A204.1 (cell line): ENCODE results near the gene NCAPD3.
"Not testable (repeated sequence)": the region's sequence is repeated elsewhere in the genome, so short reads cannot be mapped to it uniquely, and the experiment has no call there.

Experiments
- FAIRE-seq: peaks from 2 replicates; lab custom pipeline; 2012; peaks lifted over from hg19 to GRCh38; lab: Jason Lieb, UNC

NCAPD3 gene

DNA sequence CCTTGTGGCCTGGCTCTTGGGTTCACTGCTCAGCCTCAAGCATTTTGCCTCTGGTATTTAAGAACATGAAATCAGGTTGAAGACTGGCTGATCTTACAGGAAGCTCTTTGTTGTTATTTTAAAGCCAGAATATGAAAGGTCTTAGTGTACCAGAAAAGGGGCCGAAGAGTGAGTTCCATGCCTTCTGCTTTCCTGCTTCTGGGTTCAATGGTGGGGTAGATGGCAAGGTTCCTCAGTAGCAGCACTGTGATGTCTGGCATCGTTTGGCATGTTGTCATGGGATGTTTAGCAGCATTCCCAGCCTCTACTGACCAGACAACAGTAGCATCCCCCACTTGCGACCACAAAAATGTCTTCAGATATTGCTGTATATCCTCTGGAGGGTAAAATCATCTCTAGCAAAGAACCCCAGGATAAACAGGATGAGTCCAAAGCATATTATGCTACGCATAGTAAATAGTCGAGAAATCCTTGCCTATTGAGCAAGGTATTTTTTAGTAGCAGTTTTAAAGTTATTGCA lies 3.1 kb upstream of the NCAPD3 start:
- FAIRE-seq = no peak

- no peak for FAIRE-seq
Observed at GRCh38 chr11:134224710-134225664, 1.2 kb upstream of the NCAPD3 start.

DNA sequence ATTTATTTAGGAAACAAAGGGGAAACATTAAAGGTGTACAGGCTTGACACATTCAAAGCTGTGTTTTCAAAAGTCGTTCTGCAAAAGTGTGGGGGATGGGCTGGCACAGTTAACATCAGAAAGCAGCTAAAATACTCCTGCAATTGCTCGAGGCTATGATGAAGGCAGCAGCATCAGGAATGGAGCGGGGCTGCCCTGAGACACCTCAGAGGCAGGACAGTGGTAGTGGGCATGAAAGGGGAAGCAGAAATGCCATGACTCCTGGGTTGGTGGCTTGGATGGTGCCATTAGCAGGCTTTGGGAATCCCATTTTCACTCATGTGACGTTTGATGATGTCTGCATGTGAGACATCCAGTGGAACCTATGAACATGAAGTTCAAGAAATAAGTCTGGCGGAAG lies 646 bp downstream of the NCAPD3 start:
- no peak for FAIRE-seq

- no peak for FAIRE-seq
Observed at GRCh38 chr11:134216816-134217215, 7.0 kb downstream of the NCAPD3 start.

- FAIRE-seq = no peak
Observed at GRCh38 chr11:134215836-134216235, 7.9 kb downstream of the NCAPD3 start.

DNA sequence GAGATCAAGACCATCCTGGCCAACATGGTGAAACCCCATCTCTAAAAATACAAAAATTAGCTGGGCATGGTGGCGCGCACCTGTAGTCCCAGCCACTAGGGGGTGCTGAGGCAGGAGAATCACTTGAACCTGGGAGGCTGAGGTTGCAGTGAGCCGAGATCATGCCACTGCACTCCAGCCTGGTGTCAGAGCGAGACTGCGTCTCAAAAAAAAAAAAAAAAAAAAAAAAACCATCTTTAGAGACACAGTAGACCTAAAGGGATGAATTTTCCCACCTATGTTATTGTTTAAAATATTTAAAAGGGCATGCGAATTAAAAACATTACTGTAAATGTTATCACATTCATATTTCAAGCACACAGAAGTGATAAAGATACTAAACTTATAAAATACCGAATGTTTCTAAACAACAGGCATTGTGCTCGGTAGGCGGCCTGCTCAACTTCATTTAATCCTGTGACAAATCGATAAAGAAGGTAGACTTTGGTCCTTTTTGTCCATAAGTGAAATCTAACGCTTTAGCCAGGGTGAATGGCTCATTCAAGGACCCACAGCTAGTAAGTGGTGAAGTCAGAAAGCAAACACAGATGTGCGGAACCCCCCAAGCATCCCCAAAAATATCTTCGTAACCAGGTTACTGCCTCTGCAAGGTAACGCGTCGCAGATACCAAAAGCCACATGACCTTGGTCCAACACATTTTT lies 16.1 kb downstream of the NCAPD3 start:
- FAIRE-seq = no peak

DNA sequence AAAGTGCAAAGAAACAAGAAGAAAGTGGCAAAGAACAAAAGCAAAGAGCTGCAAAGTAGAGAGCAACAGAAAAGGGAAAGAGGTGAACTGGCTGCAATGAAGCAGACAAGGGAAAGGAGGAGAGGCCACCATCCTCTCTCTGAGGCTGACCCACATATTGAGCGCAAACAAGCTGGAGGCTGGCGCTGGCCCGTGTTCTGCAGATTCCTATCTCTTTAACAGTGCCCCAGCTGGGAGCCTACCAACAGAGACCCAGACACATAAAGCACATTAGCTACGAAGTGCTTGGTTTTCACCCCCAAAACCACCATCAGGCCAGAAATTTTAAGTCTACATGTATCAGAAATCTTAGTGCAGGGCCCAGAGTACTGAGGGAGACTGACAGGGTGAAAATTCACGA lies 17.6 kb downstream of the NCAPD3 start:
- no peak for FAIRE-seq

- FAIRE-seq = no peak
Observed at GRCh38 chr11:134205729-134206128, 18.0 kb downstream of the NCAPD3 start.

GRCh38 chr11:134202661-134203060 lies 21.1 kb downstream of the NCAPD3 start:
- no peak for FAIRE-seq

DNA sequence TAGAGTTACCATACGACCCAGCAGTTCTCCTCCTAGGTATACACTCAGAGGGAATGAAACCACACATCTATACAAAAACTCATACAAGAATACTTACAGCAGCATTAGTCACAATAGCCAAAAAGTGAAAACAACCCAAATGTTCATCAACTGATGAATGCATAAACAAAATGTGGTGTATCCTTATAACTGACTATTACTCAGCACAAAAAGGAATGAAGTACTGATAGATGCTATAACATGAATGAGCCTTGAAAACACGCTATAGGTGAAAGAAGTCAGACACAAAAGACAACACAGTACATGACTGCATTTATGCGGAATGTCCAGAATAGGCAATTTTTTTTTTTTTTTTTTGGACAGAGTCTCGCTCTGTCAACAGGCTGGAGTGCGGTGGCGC lies 23.1 kb downstream of the NCAPD3 start:
- FAIRE-seq = no peak

DNA sequence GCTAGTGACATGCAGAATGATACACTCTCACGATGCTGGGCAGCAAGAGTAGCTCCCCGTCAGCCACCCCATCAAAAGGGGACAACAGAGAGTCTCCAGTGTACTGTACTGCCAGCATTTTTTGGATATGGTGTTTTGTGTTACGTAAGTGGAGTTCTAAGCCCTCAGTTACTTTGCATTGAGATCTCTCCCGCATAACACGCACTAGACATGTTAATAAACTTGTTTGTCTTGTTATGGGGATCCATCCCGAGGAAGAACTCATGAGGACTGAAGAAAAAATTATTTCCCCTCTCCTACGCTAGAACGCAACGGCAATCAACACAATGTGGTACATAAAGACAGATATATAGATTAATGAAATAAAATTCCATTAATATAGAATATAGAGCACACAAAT lies 24.2 kb downstream of the NCAPD3 start:
- no peak for FAIRE-seq

DNA sequence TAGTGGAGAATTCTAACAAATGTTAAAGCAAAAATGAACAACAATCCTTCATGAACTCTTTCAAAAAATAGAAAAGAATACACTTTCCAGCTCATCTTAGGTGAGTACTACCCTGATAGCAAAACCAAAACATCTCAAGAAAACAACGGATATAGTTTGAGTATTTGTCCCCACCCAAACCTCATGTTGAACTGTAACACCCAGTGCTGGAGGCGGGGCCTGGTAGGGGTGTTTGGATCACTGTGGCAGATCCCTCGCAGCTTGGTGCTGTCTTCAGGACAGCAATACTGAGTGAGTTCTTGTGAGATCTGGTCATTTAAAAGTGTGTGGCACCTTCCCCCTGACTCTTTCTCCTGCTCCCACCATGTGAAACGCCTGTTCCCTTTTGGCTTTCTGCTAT lies 27.0 kb downstream of the NCAPD3 start:
- FAIRE-seq = no peak

DNA sequence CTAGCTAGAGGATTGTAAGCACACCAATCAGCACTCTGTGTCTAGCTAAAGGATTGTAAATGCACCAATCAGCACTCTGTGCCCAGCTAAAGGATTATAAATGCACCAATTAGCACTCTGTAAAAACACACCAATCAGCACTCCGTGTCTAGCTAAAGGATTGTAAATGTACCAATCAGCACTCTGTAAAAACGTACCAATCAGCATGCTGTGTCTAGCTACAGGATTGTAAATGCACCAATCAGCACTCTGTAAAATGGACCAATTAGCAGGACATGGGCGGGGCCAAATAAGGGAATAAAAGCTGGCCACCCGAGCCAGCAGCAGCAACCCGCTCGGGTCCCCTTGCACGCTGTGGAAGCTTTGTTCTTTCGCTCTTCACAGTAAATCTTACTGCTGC lies 35.7 kb downstream of the NCAPD3 start:
- FAIRE-seq = not testable (repeated sequence)

GRCh38 chr11:134181707-134182106 lies 42.1 kb downstream of the NCAPD3 start:
- FAIRE-seq = no peak

GRCh38 chr11:134178032-134178674 lies 45.6 kb downstream of the NCAPD3 start:
- FAIRE-seq = no peak

DNA sequence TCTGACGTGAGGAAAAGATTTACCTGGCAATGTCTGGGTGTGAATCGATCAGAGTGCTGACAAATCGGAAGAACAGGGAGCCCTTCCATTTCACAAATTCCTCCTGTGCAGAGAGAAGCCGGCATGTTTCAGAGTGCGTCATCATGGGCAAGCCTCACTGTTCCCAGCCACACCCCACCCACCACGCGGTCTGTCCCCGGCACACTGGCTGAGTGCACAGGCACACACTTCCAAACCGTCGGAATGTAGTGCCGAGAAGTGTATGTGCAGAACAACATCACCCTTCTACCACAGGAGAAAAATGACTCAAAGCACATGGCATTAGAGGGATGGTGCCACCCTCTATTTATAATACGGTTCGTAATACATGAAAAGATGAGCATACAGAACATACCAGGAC lies 47.5 kb downstream of the NCAPD3 start:
- FAIRE-seq = no peak

- no peak for FAIRE-seq
Observed at GRCh38 chr11:134173296-134173695, 50.5 kb downstream of the NCAPD3 start.

DNA sequence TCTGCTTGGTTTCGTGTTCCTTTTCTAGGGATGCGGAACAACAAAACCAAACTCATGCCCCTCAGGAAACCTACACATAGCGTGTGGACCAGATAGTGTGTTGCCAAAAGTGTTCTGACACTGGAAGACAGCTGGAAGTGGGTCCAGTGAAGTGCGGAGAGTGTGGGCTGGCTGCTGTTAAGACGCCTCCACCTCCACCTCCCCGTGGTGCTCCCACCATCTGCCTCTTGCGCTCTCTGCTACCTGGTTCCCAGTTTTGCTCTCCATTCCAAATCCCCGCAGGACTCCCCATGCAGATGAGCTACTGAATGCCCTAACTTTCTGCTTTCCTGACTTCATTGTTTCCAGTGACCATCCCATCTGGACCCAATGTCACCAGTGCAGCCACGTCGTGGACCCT lies 51.8 kb downstream of the NCAPD3 start:
- no peak for FAIRE-seq

- no peak for FAIRE-seq
Observed at GRCh38 chr11:134170919-134171281, 52.9 kb downstream of the NCAPD3 start.

- FAIRE-seq = no peak
Observed at GRCh38 chr11:134170177-134170918, 53.4 kb downstream of the NCAPD3 start.

GRCh38 chr11:134164490-134165370 lies 59.0 kb downstream of the NCAPD3 start:
- FAIRE-seq = no peak
